HG03571 (cell line): ENCODE results near the gene MEGF9.
A peak's percentile ranks its signal among the peaks of the same experiment; 100 is the strongest.
"Not testable (repeated sequence)": the region's sequence is repeated elsewhere in the genome, so short reads cannot be mapped to it uniquely, and the experiment has no call there.

Experiments
- ATAC-seq: cut with Tn5 transposase; IDR thresholded peaks from one replicate; pipeline ENCODE4 v1.9.1; 2021; ENCODE audit not compliant: unreplicated experiment

The MEGF9 gene

DNA sequence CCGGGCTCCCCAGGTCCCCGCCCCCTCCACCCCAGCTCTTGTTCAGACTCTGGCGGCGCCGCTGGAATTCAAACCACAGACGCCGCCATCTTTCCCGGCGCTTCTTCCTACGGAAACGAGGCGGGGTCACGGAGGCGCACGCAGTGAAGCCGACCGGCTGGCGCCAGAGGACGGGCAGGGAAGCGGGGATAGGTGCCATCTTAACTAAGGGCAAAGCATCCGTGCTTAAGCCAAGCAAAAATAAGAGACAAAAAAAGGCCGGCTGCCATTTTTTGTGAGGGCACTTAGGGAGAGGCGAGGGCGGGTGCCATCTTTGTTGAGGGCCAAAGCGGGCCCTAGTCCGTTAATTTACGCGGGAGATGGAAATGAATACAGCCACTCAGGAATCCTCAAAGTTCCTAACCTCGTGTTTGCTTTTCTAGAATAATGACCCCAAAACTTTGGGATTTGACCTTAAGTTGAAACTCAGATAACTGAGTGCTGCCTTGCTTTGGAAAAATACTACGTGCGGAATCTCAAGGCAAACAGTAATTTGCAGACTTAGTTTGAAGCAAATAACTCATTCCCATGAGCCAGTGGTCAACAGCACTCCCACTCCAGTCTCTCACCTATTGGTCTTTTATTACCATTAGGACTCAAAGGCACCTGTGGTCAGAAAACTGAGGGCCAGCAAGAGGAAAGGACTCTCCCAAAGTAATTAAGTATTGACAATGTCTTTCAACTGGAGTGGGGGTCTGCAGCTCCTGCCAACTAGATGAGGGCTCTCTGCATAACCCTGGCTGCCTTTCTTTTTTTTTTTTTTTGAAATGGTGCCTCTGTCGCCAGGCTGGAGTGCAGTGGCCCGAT is 134.0 kb downstream of the MEGF9 start, which contains the start of gene CDK5RAP2:
CDK5RAP2 (minus strand) TSS at position 117 of the 846 bp plus-strand sequence. CDS start 189 bp downstream, outside the sequence.
- peak; percentile 97 for ATAC-seq

DNA sequence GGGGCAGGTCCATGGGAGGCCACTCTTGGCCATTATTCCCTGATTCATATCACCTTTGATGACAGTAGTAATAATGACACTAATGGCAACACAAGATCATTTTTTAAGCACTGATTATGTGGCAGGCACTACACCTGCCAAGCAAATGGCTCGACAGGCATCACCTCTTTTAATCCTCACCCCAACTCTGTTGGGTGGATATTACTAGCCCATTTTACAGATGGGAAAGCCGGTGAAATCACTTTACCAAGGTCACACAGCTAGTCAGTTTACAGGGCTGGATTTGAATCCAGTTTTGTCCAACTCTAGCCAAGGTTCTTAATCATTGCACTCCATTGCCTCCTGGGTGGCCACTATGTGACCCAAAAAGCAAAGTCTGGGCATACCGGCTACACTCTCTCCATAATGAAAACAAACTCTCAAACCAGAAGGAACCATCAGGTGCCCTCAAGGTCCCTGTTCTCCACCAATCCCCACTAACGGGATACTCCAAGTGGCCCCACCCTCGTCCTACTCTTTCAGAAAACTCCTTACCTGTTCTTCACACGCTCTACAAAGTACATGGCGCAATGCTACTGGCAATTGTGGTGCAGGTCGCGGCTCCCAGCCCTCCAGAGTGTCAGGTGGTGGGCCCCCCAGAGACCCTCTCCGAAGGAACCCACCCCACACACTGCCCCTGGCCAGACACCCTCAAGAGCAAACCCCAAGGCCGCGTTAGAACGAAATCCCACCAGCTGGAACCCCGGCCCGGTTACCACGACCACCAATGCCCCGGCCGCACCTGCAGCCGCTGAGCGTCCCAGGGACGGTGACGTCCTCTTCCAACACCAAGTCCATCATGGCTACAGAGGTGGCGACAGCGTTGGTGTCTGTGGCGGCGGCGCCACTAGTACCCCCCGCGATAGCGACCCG is 134.9 kb downstream of the MEGF9 start:
- ATAC-seq: peak; percentile 39

DNA sequence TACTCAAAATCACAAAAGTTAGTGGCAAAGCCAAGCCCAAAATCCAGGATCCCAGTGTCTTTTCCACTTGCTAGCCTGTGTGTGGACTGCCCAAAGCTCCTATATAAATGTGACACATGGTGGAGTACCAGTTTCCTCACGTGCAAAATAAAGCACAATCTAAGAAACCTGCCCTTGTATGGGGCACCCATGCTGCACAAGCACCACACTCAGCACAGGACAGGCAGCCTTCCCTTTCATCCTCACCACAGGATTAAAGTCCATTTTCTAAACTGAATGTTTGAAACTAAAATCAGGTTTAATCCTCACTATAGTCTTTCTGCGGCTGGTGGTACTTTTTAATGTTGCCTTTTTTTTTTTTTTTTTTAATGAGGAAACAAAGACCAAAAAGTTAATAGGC is 139.8 kb downstream of the MEGF9 start:
- no peak for ATAC-seq

GRCh38 chr9:120572472-120572871 is 141.8 kb downstream of the MEGF9 start:
- no peak for ATAC-seq

DNA sequence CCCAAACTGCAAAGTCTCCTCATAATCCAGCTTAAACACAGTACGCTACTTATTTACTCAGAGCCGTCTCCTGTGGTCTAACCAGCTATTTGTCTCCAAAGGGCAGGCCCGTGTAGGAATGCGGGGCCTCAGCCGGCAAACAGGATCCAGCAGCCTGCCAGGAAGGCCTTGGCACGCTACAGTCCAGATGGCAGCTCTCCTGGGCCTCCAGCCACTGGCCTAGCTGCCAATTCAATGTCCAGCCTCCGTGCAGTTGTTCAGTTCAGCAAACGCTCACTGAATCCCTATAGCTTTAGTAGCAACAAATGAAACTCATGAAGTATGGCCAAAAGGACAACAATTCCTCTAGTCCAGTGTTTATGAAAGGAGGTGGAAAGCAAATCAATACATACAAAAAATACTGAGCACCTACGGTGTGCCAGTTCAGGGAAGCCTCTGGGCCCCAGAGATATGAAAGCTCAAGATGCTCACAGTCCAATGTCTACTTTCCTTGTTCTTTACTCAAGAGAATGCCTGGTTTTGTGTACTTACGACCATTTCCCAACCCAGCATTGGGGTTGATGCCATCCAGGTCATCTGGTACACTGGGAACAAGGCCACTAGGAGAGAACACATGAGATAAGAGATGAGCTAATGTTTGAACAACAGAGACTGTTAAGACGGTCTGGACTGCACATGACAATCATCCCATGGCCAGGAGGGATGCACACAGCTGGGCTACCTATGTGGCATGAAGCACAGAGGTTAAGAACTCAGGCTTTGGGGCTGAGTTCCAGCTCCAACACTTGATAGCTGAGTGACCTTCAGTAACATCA is 142.6 kb downstream of the MEGF9 start:
- no peak for ATAC-seq

DNA sequence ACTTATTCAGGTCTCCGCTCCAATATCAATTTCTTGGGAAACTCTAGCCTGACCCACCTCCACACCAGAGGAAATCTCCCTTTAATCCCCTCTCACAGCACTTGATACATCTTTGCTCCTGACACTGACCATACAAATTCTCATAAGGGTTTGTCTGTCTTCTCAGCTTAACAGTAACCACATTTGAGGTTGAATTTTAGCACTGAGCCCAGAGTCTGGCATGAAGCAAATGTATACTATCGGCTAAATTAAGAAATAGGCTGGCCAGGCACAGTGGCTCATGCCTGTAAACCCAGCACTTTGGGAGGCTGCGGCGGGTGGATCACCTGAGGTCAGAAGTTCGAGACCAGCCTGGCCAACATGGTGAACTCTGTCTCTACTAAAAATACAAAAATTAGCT is 144.0 kb downstream of the MEGF9 start:
- ATAC-seq: no peak

GRCh38 chr9:120569556-120569955 is 144.7 kb downstream of the MEGF9 start:
- no peak for ATAC-seq

DNA sequence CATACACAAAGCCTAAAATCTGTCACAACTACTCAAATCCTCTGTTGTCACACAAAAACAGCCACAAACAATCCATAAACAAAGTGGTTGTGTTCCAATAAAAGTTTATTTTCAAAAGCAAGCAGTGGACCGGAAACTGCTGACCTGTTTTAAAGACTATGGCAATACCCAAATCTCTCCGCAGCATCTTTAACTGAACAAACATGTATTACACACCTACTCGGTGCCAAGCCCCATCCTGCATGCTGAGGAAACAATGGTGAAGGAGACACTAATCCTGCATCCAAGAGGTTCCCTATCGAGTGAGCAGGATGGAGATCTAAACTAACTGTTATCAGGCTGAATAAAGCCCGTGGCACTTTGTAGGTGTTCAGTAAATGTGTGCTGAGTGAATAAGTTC is 145.5 kb downstream of the MEGF9 start:
- no peak for ATAC-seq

DNA sequence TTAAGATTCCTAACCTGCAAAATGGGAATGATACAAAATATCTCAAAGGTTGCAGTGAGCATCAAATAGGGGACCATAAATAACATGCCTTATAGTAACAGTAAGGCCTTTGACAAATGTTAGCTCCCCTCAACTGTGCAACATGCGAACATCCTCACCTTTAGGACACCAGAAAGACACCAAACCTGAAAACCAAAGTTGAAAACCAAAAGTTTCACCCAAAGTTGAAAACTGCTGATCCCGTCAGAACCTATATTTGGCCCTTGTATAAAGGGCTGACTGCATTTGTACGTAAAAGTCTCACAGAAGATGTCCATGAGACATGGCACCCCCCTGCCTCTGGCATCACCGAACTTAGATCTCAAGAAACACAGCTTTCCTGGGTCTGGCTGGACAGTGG is 146.4 kb downstream of the MEGF9 start:
- ATAC-seq: no peak

- no peak for ATAC-seq
Measured at GRCh38 chr9:120567081-120567480, 147.2 kb downstream of the MEGF9 start.

DNA sequence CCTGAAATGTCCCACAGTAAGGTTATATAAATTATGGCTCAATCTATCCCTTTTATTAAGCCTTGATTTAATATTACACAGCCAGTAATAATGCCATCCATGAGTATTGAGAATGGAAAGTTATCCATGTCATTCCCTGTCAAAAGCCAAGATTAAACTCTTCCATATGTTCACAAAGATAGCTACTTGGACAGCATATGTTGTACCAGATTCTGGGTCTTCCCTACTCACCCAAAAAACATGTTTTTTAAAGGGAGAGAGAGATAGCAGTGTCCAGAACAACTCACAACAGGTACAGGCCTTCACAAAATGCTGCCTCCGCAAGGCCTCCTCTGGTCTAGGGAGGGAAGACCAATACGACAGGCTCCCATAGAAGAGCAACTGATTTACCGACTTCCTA is 149.7 kb downstream of the MEGF9 start:
- ATAC-seq: no peak

GRCh38 chr9:120562861-120563443 is 151.3 kb downstream of the MEGF9 start:
- ATAC-seq: no peak

- no peak for ATAC-seq
Measured at GRCh38 chr9:120561709-120562108, 152.6 kb downstream of the MEGF9 start.

- ATAC-seq: no peak
Measured at GRCh38 chr9:120559546-120559945, 154.7 kb downstream of the MEGF9 start.

DNA sequence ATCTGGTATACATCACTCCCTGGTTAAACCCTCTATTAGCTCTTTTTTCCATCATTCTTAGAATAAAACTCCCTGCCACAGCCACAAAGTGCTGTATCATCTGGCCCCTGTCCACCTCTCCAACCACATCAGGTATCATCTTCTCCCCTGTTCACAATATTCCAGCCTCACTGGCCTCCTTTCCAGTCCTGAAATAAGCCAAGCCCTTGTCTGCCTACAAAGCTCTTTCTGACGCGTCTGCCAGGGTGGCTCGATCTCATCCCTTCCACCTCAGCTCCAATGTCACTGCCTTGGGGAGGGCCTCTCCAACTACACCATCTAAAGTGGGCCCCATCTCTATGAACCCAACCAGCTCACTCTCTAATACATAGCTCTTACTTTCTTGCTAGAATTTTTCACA is 155.8 kb downstream of the MEGF9 start:
- no peak for ATAC-seq

DNA sequence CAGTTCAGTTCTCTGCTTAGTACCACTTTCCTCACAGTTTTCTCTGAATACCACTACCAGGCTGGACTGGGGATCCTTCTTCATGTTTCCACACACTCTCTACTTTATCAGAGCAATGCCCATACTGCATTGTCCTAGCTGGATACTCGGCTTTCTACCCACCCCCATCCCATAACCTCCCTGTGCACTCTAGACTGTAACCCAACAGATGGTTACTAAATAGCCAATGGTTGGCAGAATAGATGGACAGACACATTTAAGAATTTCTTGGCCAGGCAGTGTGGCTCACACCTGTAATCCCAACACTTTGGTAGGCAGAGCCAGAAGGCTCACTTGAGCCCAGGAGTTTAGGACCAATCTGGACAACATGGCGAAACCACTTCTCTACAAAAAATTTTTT is 157.1 kb downstream of the MEGF9 start:
- ATAC-seq: no peak

DNA sequence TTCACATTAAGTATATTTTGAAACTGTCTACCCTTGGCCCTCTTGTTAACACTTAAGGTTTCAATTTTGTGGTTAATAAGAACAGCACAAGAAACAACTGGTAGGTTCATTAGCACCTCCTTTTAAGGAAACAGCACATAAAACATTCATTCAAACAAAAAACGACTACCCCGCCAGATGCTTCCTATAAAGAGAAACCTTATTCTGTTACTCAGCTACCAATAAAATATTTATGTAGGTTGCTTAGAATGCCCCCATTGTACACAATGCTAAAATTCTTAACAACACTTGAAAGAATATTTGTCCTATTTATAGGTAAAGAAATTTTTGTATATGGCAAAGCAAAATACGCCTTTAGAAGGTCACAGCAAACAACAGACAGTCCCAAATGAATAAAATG is 157.5 kb downstream of the MEGF9 start:
- ATAC-seq: no peak

DNA sequence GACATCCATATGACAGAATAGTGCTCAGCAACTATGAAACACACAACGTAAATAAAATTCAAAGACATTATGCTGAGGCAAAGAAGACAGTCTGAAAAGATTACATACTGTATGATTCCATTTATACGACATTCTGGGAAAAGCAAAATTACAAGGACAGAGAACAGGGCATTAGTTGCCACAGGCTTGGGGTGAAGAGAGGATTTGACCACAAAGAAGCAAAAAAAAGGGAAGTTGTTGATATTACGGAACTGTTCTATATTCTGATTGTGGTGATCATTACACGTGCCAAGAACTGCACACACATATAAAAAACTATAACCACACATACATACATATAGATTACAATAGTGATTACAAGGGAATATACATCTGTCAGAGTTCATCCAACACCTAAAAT is 158.4 kb downstream of the MEGF9 start:
- ATAC-seq: no peak

- ATAC-seq: not testable (repeated sequence)
Measured at GRCh38 chr9:120552210-120552704, 162.0 kb downstream of the MEGF9 start.
